ENCODE data around the gene RPGRIP1. TPM values are rescaled to one million over a fixed set of nuclear protein-coding genes. Genes with fewer than 3 reads are reported as not detected.
A peak's percentile ranks its signal among the peaks of the same experiment; 100 is the strongest.
"Not testable (repeated sequence)": the region's sequence is repeated elsewhere in the genome, so short reads cannot be mapped to it uniquely, and the experiment has no call there.

Gene RPGRIP1
- total RNA-seq, 1 donor from 2014 or later, result 0.47 TPM

DNA sequence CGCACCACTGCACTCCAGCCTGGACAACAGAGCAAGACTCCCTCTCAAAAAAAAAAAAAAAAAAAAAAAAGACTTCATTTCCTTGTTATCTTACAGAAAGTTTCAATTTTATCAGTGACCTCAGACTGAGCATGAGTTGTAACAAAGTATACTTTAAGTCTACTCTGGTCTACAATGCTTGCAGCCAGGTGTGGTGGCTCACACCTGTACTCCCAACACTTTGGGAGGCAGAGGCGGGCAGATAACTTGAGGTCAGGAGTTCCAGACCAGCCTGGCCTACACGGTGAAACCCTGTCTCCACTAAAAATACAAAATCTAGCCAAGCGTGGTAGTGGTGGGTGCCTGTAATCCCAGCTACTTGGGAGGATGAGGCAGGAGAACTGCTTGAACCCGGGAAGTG lies 28.7 kb upstream of the RPGRIP1 start:
- H3K4me1 Mint-ChIP-seq, result peaks cover 10% of the 10 kb centered on the region
- H3K9ac ChIP-seq, result no peak overlapping the region
- no peaks in the 10 kb centered on the region for H3K27me3 Mint-ChIP-seq (ENCODE audit: insufficient read depth, low read depth)
- peaks cover 4% of the 10 kb centered on the region for H3K9me3 Mint-ChIP-seq
- TF ChIP-seq, protein P1, sequence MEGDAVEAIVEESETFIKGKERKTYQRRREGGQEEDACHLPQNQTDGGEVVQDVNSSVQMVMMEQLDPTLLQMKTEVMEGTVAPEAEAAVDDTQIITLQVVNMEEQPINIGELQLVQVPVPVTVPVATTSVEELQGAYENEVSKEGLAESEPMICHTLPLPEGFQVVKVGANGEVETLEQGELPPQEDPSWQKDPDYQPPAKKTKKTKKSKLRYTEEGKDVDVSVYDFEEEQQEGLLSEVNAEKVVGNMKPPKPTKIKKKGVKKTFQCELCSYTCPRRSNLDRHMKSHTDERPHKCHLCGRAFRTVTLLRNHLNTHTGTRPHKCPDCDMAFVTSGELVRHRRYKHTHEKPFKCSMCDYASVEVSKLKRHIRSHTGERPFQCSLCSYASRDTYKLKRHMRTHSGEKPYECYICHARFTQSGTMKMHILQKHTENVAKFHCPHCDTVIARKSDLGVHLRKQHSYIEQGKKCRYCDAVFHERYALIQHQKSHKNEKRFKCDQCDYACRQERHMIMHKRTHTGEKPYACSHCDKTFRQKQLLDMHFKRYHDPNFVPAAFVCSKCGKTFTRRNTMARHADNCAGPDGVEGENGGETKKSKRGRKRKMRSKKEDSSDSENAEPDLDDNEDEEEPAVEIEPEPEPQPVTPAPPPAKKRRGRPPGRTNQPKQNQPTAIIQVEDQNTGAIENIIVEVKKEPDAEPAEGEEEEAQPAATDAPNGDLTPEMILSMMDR (IDR thresholded peaks at IDR 0.05), result no peak
- TF ChIP-seq EZH2phosphoT487 (IDR thresholded peaks at IDR 0.05), result no peak
- no peak for TF ChIP-seq EZH2 (IDR thresholded peaks at IDR 0.05)
- peaks cover 65% of the 10 kb centered on the region for H3K36me3 Mint-ChIP-seq
- H2AFZ ChIP-seq (replicated peaks), result no peak overlapping the region
- H3K4me3 Mint-ChIP-seq, result no peak overlapping the region
- H3K9me3 ChIP-seq (ENCODE audit: low read depth), result no peaks in the 10 kb centered on the region
- no peak for DNase-seq (ENCODE audit: low spot score)
- H3K36me3 ChIP-seq, result peaks cover 57% of the 10 kb centered on the region
- no peak overlapping the region for H3K4me2 ChIP-seq
- H3K4me3 ChIP-seq, result no peak overlapping the region
- peaks cover 12% of the 10 kb centered on the region for H3K4me1 ChIP-seq
- peaks cover 100% of the 10 kb centered on the region for H3K79me2 ChIP-seq (ENCODE audit: low read depth)
- H3K27me3 ChIP-seq, result no peaks in the 10 kb centered on the region
- H3K27ac Mint-ChIP-seq, result no peak overlapping the region
- no peak overlapping the region for H3K27ac ChIP-seq
- H4K20me1 ChIP-seq (ENCODE audit: low read depth), result peaks cover 100% of the 10 kb centered on the region
- H3F3A ChIP-seq (ENCODE audit: low read depth), result peaks cover 81% of the 10 kb centered on the region

DNA sequence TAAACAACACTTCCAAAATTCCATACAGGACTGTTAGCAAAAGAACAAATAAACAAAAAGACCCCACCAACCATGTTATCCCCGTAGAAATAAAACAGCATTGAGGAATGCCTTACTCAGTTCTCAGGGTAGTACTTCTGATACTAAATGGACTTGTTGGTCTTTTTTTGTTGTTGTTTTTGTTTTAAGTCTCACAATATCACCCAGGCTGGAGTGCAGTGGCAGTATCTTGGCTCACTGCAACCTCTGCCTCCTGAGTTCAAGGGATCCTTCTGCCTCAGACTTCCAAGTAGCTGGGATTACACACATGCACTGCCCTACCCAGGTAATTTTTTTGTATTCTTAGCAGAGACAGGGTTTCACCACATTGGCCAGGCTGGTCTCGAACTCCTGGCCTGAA lies 27.7 kb upstream of the RPGRIP1 start:
- H3F3A ChIP-seq (ENCODE audit: low read depth), result peaks cover 80% of the 10 kb centered on the region
- no peak overlapping the region for H2AFZ ChIP-seq (replicated peaks)
- peaks cover 50% of the 10 kb centered on the region for H3K36me3 ChIP-seq
- Mint-ChIP-seq H3K36me3 (peaks cover 63% of the 10 kb centered on the region), H3K4me3 (no peak overlapping the region), H3K9me3 (peaks cover 4% of the 10 kb centered on the region), H3K27ac (no peak overlapping the region), H3K27me3 (ENCODE audit: insufficient read depth, low read depth) (no peaks in the 10 kb centered on the region), H3K4me1 (peaks cover 12% of the 10 kb centered on the region)
- no peak overlapping the region for H3K4me3 ChIP-seq
- H3K9ac ChIP-seq, result no peak overlapping the region
- peaks cover 100% of the 10 kb centered on the region for H3K79me2 ChIP-seq (ENCODE audit: low read depth)
- no peak overlapping the region for H3K4me2 ChIP-seq
- H3K9me3 ChIP-seq (ENCODE audit: low read depth), result no peaks in the 10 kb centered on the region
- no peaks in the 10 kb centered on the region for H3K27me3 ChIP-seq
- TF ChIP-seq EZH2phosphoT487 (IDR thresholded peaks at IDR 0.05) (no peak), EZH2 (IDR thresholded peaks at IDR 0.05) (no peak)
- TF ChIP-seq, protein P1 (IDR thresholded peaks at IDR 0.05), result no peak
- H3K27ac ChIP-seq, result no peak overlapping the region
- peaks cover 100% of the 10 kb centered on the region for H4K20me1 ChIP-seq (ENCODE audit: low read depth)
- H3K4me1 ChIP-seq, result peaks cover 12% of the 10 kb centered on the region
- no peak for DNase-seq (ENCODE audit: low spot score)

DNA sequence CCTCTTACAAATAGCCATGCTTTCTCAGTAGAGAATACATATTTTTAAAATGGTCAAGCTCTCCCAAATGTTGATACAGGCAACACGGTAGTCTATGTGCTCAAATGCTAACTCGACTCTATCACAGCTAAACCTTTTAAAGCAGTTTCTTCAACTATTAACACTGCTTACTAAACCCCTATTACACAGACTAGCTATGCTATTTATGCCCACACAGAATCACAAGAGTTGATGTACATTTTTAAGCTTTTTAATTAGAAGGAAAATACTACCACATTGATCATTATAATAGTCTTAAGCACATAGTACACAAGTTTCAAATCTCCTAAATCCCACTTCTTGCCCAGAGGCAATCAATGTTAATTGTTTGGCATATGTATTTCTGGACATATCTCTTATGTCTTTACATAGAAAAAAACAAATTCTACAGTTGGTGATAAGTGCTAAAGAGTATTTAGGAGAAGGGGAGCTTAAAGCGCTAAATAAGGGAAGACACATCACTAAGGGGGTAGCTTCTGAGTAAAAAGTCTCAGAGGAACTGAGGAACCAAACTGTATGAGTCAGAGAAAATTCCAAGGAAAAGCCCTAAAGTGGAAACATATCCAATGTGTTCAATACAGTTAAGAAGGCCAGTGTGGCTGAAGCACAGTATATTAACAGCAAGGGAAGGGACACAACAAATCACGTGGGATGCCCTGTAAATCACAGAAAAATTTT lies 24.3 kb upstream of the RPGRIP1 start:
- TF ChIP-seq EZH2phosphoT487 (IDR thresholded peaks at IDR 0.05) (no peak), EZH2 (IDR thresholded peaks at IDR 0.05) (no peak)
- TF ChIP-seq, protein P1 (IDR thresholded peaks at IDR 0.05), result no peak
- Histone ChIP-seq H3K9ac (no peak overlapping the region), H3K4me1 (peaks cover 28% of the 10 kb centered on the region), H3F3A (ENCODE audit: low read depth) (peaks cover 82% of the 10 kb centered on the region), H3K4me2 (peak overlapping the region; percentile 2), H2AFZ (replicated peaks) (no peak overlapping the region), H3K27me3 (no peaks in the 10 kb centered on the region), H3K79me2 (ENCODE audit: low read depth) (peaks cover 100% of the 10 kb centered on the region), H3K36me3 (peaks cover 30% of the 10 kb centered on the region), H3K4me3 (no peak overlapping the region), H3K27ac (peak overlapping the region; percentile 34), H3K9me3 (ENCODE audit: low read depth) (no peaks in the 10 kb centered on the region), H4K20me1 (ENCODE audit: low read depth) (peaks cover 100% of the 10 kb centered on the region)
- H3K4me3 Mint-ChIP-seq, result no peak overlapping the region
- H3K27ac Mint-ChIP-seq, result no peak overlapping the region
- H3K27me3 Mint-ChIP-seq (ENCODE audit: insufficient read depth, low read depth), result peaks cover under 1% of the 10 kb centered on the region
- H3K36me3 Mint-ChIP-seq, result peaks cover 53% of the 10 kb centered on the region
- peaks cover 4% of the 10 kb centered on the region for H3K9me3 Mint-ChIP-seq
- H3K4me1 Mint-ChIP-seq, result peaks cover 29% of the 10 kb centered on the region
- DNase-seq (ENCODE audit: low spot score), result no peak

DNA sequence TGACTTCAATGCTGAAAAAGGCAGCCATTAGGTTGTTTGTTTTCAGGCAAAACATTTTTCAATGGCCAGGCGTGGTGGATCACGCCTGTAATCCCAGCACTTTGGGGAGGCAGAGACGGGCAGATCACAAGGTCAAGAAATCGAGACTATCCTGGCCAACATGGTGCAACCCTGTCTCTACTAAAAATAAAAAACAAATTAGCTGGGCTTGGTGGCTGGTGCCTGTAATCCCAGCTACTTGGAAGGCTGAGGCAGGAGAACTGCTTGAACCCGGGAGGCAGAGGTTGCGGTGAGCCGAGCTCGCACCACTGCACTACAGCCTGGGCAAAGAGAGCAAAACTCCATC lies 23.8 kb upstream of the RPGRIP1 start:
- Histone ChIP-seq H3K36me3 (peaks cover 28% of the 10 kb centered on the region), H3K4me2 (peak overlapping the region; percentile 21), H4K20me1 (ENCODE audit: low read depth) (peaks cover 100% of the 10 kb centered on the region), H3K79me2 (ENCODE audit: low read depth) (peaks cover 100% of the 10 kb centered on the region), H3K27ac (peak overlapping the region; percentile 34), H3K4me1 (peaks cover 30% of the 10 kb centered on the region), H3F3A (ENCODE audit: low read depth) (peaks cover 80% of the 10 kb centered on the region)
- H3K27me3 Mint-ChIP-seq (ENCODE audit: insufficient read depth, low read depth); H3K27me3 ChIP-seq; H2AFZ ChIP-seq (replicated peaks); H3K9me3 Mint-ChIP-seq; H3K4me3 ChIP-seq; H3K9me3 ChIP-seq (ENCODE audit: low read depth); DNase-seq (ENCODE audit: low spot score); H3K9ac ChIP-seq; H3K4me3 Mint-ChIP-seq; H3K27ac Mint-ChIP-seq: not testable (repeated sequence)
- Mint-ChIP-seq H3K4me1 (peaks cover 29% of the 10 kb centered on the region), H3K36me3 (peaks cover 51% of the 10 kb centered on the region)

Data from neural progenitor cell (in vitro differentiated cells).